Astrocyte of the hippocampus (primary cell): ENCODE measurements around the gene FIGLA.
A peak's percentile ranks its signal among the peaks of the same experiment; 100 is the strongest.
"Not testable (repeated sequence)": the region's sequence is repeated elsewhere in the genome, so short reads cannot be mapped to it uniquely, and the experiment has no call there.

Experiments used
- DNase-seq: peaks from one replicate; pipeline ENCODE4 v3.0.0; 2011; ENCODE audit warnings: low read depth, low spot score

The FIGLA gene

DNA sequence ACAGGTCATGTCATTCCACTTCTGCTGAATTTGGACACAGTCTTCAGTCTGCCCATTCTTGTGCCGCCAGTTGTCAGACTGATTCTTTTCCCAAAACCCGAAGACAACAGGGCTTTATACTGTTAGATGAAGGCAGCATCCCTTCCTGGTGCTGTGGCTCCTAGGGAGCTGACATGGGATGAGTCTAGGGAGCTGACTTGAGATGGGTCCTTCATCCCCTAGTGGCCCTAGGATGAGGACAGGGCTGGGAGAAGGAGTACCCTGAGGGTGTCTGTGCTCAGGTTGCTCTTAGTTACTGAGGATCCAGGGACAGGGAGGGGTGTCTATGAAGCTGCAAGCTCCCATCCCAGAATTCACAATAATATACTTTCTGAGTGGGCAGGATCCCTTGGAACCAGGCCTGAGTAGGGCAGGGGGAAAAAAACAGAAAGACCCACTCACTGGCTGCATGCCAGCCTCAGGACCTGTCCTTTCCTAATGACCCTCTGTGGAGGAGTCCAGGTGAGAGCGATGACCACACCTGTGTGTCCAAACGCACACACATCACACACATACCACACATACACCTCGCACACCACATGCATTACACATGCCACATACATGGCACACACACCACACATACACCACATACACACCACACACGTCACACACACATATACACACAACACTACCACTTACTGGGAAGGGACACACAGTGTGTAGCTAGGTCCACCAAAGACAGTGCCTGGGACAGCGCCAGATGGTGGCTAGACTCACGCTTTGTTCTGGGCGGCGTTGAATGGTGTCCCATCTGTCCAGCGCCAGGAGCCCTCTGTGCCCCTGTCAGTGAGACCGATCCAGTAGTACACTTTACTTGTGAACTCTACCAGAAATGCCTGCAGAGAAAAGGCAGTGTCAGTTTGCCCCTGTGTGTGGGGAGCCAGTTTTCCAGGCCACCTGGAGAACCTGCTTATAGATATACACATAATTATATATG is 18.8 kb upstream of the FIGLA start:
- no peak for DNase-seq

DNA sequence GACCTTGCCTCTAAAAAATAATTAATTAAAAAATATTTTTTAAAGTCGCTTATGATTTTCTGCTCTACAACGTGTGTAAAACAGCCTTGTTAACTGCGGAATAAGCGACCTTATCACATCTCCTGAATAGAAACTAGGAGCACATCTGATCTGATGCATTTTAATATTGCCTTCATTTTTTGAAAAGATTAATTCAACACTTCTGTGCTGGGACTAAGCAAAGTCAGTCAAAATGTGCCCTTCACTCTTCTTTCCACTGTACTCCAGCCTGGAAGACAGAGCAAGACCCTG is 17.3 kb upstream of the FIGLA start:
- DNase-seq = no peak

DNA sequence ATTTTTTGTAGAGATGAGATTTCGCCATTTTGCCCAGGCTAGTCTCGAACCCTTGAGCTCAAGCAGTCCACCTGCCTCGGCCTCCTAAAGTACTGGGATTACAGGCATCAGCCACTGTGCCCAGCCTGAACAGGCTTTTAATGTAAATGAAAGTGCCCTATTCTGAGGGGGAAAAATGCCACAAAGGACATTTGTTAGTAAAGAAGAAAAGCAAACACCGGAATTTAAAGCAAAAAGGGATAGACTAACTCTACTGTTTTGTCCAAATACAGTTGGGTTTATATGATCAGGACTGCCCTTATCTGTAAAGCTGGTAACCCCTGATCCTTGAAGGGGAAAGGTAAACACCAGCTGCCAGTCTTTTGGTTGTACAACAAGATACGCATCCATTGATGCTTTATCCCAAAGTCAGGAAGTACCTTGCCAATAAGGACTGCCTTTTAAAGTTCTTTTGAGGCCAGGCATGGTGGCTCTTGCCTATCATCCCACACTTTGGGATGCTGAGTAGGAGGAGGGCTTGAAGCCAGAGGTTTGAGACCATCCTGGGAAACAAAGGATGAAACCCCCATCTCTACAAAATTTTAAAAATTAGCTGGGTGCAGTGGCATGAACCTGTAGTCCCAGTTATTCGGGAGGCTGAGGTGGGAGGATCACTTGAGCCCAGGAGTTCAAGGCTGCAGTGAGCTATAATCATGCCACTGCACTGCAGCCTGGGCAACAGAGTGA is 16.8 kb upstream of the FIGLA start:
- no peak for DNase-seq

DNA sequence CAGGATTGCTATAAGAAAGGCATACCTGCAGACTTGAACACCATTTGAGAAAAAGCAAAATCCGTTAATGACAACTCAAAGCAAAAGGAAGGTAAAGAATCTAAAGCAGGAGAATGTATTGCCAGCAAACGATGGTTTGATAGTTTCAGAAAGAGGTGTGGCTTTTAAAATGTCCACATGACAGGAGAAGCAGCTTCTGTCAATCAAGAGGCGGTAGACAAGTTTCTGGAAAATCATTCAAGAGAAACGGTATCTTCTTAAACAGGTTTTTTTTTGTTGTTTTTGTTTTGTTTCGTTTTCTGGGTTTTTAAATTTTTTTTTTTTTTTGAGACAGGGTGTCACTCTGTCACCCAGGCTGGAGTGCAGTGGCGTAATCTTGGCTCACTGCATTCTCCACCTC is 16.2 kb upstream of the FIGLA start:
- DNase-seq = no peak

DNA sequence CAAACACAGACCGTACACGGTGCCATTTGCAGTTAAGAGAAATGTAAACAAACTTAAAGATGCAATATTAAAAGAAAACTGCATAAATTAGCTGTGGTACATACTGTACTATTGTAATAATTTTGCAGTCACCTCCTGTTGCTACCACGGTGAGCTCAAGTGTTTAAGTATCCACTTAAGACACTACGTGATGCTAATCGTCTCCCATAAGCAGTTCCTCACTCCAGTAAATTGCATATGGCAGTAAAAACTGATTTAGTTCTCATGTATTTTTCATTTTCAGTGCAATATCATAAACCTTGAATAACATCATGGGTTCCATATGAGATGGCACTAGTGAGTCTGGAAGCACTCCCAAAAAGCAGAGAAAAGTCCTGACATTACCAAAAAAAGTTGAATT is 15.6 kb upstream of the FIGLA start:
- no peak for DNase-seq

DNA sequence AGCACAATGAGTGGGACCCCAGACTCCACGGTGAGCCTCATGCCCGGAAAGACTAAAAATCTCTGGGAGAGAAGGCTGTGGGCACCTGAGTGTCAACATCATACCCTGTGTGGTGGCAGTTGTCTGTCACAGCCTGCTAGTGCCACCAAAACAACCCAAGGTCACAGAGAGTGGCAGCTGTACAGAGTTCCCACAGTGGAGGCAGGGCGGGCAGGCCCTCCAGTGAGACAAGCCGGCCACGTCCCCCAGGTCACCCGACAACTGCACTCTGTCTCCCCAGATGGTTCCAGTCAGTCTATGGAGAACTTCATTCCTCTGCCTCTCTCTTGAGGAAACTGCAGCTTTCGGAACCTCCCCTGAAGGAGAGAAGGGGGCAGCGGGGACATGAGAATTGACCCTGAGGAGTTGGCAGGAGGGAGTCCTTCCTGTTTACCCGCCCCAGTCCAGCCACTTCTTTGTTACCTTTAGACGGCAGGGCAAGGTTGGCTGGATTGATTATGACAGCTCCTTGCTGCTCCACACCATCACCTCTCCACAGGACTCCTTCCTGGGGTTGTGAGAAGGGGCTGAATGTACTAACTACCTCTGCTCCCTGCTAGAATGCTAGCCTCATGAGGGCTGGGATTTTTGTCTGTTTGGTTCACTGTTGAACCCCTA is 11.3 kb upstream of the FIGLA start:
- DNase-seq = no peak

DNA sequence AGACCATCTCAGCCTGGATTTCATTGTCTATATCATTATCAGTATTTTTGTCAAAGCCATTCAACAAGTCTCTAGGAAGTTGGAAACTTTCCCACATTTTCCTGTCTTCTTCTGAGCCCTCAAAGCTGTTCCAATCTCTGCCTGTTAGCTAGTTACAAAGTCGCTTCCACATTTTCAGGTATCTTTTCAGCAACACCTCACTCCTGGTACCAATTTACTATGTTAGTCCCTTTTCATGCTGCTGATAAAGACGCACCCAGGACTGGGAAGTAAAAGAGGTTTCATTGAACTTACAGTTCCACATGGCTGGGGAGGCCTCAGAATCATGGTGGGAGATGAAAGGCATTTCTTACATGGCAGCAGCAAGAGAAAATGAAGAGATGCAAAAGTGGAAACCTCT is 9.3 kb upstream of the FIGLA start:
- DNase-seq = no peak

DNA sequence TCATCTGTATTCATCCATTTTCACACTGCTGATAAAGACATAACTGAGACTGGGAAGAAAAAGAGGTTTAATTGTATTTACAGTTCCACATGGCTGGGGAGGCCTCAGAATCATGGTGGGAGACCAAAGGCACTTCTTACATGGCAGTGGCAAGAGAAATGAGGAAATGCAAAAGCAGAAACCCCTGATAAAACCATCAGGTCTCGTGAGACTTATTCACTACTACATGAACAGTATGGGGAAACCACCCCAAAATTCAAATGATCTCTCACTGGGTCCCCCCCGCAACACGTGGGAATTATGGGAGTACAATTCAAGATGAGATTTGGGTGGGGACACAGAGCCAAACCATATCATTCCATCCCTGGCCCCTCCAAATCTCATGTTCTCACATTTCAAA is 7.6 kb upstream of the FIGLA start:
- not testable (repeated sequence) for DNase-seq

DNA sequence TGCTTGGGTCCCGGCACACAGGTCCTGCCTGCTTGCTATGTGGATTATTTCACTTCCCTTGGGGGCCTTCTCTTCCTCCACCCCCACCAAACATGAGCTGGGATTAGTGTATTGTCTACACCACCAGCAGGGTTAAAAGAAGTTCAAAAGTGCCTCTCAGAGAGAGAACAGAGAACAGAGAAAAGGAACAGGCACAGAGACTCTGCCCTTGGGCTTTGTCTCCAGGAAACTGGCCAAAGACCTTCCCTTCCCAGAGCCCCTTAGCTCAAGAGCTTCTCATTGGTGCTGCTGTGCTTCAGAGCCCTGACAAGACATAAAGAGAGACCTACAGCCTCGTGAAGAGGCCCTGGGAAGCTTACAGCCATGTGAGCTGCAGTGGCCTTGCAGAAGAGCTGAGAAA is 7.1 kb upstream of the FIGLA start:
- DNase-seq = no peak

DNA sequence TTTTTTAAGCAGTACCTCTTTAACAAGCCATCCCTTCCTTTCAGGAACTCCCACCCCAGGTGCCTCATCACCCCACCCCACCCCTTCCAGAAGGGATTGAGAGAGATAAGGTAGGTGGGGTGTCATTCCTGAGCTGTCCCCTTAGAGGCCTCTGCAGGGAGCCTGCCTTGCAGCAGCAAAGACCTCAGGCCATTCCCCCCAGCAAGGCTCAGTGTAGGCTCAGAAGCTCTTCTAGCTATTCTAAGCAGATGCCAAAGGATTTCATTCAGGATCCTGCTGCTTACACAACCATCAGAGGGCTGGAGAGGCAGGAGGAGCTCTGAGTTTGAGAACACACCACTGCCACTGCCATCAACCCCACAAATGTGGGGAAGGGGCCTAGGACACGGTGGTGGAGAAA is 5.8 kb upstream of the FIGLA start:
- DNase-seq = no peak

DNA sequence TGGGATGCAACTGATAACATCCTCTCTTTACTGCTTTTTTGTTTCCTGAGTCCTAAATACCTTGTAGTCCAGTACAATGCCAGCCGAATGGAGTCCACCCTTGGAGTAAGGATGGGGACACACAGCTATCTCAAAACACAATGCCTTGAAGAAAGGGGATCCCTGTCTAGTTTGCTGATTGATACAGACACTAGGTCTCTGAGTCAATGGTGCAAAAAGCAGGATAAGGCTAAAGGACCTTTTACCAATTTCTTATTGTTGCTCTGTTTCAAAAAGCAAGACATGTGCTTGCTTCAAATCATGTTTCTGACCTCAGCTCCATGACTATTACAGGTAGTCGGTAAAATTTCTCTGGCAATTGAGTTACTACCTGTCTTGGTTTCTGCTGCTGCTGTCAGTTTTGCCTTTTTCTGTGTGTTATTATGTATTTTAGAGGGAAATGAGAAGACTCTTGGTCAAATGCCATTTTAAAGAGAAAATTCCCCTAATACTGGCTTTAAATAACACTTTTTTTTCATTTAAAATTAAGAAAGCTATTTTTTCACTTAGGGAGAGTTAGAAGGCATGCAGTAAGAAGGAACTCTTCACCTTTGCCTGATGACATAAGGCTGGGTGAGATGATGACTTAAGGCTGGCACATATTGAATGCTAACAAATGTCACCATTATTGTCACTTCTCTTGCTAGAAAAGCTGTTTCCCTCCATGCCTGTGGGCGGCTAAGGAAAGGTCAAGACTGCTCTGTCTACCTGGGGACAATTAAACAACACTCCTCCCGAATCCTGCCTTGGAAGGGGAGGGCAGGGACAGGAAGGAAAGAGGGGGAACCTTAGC is 4.9 kb upstream of the FIGLA start:
- no peak for DNase-seq

DNA sequence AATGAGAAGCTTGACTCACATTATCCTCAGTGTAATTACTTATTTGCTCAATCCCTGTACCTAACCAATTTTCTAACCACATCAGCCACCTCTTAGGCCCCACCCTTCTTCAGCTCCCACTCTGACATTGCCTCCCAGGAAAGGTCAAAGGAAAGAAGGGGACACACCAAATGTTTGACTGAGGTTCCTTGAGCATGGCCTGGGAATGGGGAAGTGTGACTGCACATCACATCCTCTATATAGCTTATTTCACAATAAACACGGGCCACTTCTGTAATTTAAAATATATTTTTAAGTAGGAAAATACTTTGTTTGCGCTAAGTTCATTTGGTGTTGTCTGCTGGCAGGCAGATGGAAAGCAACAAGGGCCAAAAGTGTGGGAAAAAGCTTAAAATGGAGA is 3.0 kb upstream of the FIGLA start:
- DNase-seq = no peak

DNA sequence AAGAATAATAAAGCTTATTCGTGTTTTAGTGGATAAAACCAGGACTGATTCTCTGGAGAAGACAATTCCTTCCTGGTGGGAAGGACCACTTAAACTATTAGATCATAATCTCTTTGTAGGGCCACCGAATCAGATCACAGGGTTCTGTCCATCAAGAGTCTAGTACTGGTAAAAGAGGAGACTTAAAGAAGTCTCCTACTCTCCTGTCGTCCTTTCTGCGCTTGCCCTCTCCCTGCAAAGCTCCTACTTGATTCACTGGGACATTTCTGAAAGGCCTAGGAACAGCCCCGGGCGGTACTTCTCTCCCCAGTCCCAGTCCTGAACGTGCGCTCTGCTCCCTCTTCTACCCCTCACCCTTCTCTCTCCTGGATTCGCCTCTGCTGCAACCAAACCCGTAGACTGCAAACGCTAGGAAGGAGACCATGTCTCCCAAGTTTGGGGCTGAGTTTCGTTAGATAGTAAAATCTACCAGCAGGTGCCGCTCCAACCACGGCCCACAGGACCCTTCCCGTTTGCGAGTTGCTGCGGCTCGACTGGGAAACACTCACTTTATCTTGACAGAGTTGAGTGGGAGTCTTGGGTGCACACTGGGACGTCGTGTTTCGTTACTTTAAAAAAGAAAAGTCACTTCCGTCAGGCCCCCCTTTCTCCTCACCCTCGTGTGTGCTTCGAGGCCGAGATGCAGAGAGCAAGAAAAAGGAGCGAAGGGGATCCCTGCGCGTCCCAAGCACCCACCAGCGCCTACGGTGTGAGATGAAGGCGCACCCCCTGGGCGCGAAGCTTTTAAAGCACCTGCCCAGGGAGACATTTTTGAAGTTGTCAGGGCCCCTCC is 923 bp downstream of the FIGLA start:
- DNase-seq = peak; percentile 80

DNA sequence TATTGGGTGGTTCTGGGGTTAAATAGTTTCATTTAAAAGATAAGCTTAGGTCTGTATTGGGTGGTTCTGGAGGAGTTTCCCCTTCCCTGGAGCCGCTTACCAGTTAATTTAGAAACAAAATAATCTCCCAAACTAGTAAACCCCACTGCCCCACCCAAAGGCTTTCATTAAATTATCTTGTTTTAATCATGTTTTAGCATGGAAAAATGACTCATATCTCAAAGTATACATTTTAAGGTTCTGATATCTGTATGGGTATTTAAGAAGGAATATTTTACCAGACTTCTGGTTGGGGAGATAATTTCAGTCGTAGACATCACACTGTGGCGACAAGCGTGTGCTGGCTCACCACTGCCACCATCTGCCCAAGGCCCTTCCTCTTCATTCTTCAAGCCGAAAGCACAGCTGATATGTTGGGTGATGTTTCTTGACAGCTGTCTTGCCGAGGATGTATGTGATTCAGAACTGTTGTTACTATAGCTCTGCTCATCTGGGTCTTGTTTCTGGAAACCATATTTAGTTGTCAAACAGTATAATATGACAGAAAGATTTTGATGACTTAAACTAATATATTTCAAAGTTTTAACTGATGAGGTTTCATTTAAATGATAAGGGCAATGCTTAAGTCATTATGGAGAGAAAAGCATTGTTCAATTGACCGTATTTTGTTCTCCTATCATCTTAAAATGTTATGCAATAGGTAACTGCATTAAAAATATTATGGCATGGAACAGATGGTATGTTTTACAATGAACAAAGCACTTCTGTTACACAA is 5.1 kb downstream of the FIGLA start:
- peak; percentile 61 for DNase-seq

DNA sequence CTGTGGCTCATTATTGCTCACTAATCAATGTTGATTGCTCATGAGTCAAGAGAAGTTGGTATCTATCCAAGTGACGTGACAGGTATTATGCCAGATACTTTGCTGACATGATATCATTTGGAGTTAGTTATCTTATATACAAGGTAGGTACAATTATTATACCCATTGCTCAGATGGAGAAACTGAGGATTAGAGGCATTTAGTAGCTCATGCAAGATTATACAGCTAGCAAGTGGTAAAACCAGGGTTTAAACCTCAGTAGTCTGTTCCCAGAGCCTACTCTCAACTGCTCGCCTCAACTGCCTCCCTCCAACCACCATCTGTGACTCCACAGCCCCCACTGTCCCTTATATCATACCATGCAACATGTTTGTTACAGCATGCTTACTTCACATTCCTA is 6.1 kb downstream of the FIGLA start:
- DNase-seq = no peak

DNA sequence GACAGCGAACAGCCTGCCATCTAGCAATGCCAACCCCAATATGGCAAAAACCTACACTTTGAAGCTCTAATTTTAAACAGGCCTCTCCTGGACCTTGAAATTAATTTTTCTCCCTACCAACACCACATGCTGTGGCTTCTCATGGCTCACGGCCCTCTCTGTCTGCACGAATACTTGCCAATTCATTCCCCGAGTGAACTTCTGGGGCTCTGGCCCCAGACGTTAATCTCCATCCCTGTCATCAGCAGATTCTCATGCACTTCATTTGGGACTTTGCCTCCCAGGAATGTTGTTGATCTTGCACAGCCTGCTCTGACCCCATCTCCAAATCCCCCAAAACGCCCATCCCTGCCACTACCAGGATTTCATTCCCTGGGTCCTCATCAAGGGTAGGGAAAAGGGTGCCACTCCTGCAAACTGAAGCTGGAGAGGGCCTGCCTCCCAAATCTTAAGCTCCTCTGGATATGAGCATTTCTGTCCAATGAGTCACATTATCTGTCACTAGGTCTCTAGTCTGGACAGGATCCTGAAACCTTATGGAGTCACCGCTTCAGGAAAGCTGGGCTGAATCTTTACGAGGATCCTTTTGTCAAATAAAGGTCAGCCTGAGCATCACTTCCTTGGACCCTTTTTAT is 10.4 kb downstream of the FIGLA start:
- peak; percentile 24 for DNase-seq

DNA sequence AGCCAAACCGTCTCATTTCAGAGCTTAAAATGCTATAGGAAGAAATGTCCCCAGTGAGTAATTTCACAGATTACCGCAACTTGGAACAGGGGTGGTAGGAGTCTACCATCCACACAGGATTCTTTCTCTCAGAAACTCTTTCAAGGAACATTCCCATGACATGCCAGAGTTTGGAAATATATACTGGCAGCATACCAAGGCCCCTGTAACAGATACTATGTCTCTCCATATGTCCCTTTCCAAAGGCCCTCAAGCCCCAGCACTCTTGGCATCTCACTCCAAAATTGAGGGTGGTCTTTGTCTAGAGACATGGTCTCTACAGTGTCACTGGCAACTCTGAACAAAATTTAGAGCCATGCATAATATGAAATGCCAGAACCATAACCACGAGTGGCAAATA is 11.0 kb downstream of the FIGLA start:
- DNase-seq = no peak

DNA sequence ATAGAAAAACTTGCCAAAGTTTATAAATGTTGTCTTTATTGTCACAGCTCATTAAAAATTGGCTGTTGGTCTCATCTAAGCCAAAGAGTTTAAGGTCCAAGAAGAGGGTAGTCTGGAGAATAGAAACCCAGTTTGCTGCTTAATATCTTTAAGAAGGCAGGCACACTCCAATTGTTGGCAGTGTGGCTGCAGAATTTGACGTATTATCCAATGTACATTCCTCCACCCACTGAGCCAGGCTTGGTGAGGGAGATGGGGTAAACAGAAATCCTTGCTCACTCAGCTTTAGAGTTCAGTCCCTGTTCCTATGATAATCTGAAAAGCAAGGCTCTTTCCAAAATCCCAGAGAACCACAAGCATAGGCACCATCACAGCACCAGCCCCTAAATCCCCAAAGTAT is 11.8 kb downstream of the FIGLA start:
- DNase-seq = no peak

DNA sequence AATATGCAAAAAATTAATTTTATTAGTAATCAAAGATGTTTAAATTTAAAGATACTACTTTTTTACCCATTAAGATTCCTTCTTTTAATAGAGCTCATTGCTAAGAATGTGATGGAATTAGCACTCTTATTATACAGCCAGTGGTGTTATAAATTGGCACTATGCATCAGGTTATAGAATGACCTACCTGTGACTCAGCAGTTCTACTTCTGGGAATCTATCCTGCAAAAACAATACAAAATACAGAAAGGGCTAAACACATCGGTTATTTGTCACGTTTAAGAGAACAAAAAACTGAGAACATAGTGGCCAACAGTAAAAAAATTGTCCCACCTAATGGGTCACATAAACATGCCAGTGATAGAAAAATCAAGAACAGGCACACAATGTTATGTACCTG is 13.0 kb downstream of the FIGLA start:
- DNase-seq = peak; percentile 51

DNA sequence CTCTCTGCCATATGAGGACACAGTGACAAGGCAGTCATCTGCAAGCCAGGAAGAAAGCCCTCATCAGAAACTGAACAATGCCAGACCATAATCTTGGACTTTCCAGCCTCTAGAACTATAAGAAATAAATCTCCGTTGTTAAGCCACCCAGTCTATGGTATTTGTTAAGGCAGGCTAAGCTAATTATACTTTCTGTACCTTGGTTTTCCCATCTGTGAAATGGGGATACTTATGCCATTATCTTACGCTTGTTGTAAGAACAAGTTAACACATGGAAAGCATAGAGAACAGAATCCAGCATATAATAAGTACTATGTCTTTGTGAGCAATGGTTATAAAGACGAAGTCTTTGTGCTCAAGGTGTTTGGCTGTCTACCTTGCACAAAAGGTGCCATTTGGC is 14.2 kb downstream of the FIGLA start:
- DNase-seq = no peak
